NCI-H524 treated with DMSO at 0.1 percent for 48 hours (cell line): ENCODE results near the gene PGF.

Experiments
- DNase-seq: peaks from one replicate; lab custom pipeline; 2025; lab: John Stamatoyannopoulos, UW

Gene PGF

GRCh38 chr14:74978416-74978947 lies 23.1 kb upstream of the PGF start:
- DNase-seq: peak; percentile 11

GRCh38 chr14:74977901-74978385 lies 22.5 kb upstream of the PGF start:
- DNase-seq: no peak

GRCh38 chr14:74977164-74977900 lies 21.9 kb upstream of the PGF start:
- no peak for DNase-seq

- no peak for DNase-seq
Measured at GRCh38 chr14:74976264-74977113, 21.1 kb upstream of the PGF start.

GRCh38 chr14:74975059-74975810 lies 19.8 kb upstream of the PGF start:
- DNase-seq: no peak

GRCh38 chr14:74974364-74975058 lies 19.1 kb upstream of the PGF start:
- no peak for DNase-seq

GRCh38 chr14:74973905-74974363 lies 18.5 kb upstream of the PGF start:
- no peak for DNase-seq

- no peak for DNase-seq
Measured at GRCh38 chr14:74973003-74973653, 17.7 kb upstream of the PGF start.

- no peak for DNase-seq
Measured at GRCh38 chr14:74968811-74969210, 13.4 kb upstream of the PGF start.

GRCh38 chr14:74965486-74966153 lies 10.2 kb upstream of the PGF start:
- DNase-seq: no peak

- DNase-seq: no peak
Measured at GRCh38 chr14:74964787-74965485, 9.5 kb upstream of the PGF start.

- DNase-seq: no peak
Measured at GRCh38 chr14:74963705-74964271, 8.4 kb upstream of the PGF start.

GRCh38 chr14:74963178-74963704 lies 7.8 kb upstream of the PGF start:
- DNase-seq: no peak

- DNase-seq: no peak
Measured at GRCh38 chr14:74962493-74962892, 7.1 kb upstream of the PGF start.

- DNase-seq: no peak
Measured at GRCh38 chr14:74962046-74962445, 6.6 kb upstream of the PGF start.

GRCh38 chr14:74961238-74961911 lies 6.0 kb upstream of the PGF start:
- DNase-seq: no peak

- no peak for DNase-seq
Measured at GRCh38 chr14:74960736-74961135, 5.3 kb upstream of the PGF start.

GRCh38 chr14:74959596-74960180 lies 4.3 kb upstream of the PGF start:
- DNase-seq: no peak
